ENCODE data around the gene PTK7. TPM values are rescaled to one million over a fixed set of nuclear protein-coding genes. Genes with fewer than 3 reads are reported as not detected.

PTK7 gene
- total RNA-seq, 4 donors from 2014 or later = 6.8 to 10.8 (median 8.0) TPM

- TF ChIP-seq EP300 (IDR thresholded peaks at IDR 0.05) (no peak), POLR2A (IDR thresholded peaks at IDR 0.05; ENCODE audit: low read depth) (no peak), POLR2AphosphoS5 (IDR thresholded peaks at IDR 0.05) (no peak), CTCF (IDR thresholded peaks at IDR 0.05) (no peak)
- DNase-seq (ENCODE audit: extremely low spot score) = no peak
- Histone ChIP-seq H3K27ac (replicated peaks in 1 of 4) (peak overlapping the region; percentile 85 to 92 (median 88)), H3K27me3 (no peaks in the 10 kb centered on the region), H3K36me3 (peaks cover 0 to 50% (median 40%) of the 10 kb centered on the region in 4 donors), H3K9me3 (no peaks in the 10 kb centered on the region), H3K4me3 (peak overlapping the region; percentile 65 to 83 (median 72)), H3K4me1 (peaks cover 30 to 52% (median 41%) of the 10 kb centered on the region in 4 donors)
- intact Hi-C loops (cut with DNase I) = no loop called here
- WGBS = 85% methylated on average over 1 of the region's 1 CpG
These were observed 17.6 kb upstream of the PTK7 start for GRCh38 chr6:43058531-43058930.

GRCh38 chr6:43059168-43060033 lies 16.7 kb upstream of the PTK7 start, which contains the start of the genes KLC4 and MRPL2:
Gene KLC4 (plus strand): TSS chr6:43059631. CDS start chr6:43061336, 1,705 bp downstream.
Gene MRPL2 (minus strand): TSS chr6:43059434. CDS start chr6:43059381, 53 bp downstream.
- TF ChIP-seq POLR2A (IDR thresholded peaks at IDR 0.05; ENCODE audit: low read depth) (peak; percentile 61), CTCF (IDR thresholded peaks at IDR 0.05) (no peak), POLR2AphosphoS5 (IDR thresholded peaks at IDR 0.05) (peak; percentile 93 to 96)
- H3K9me3 ChIP-seq = no peaks in the 10 kb centered on the region
- DNase-seq (ENCODE audit: extremely low spot score) = peak; percentile 100
- intact Hi-C loops (cut with DNase I) = no loop called here
- peak within 1 kb of the TSS; percentile 85 to 92 (median 88) for H3K27ac ChIP-seq (replicated peaks in 1 of 4)
- under 1% methylated on average over 21 of the region's 64 CpGs for WGBS
- peak within 1 kb of the TSS; percentile 65 to 83 (median 72) for H3K4me3 ChIP-seq
- H3K27me3 ChIP-seq = no peaks in the 10 kb centered on the region
- peaks cover 0 to 58% (median 45%) of the 10 kb centered on the region in 4 donors for H3K36me3 ChIP-seq
- H3K4me1 ChIP-seq = peaks cover 26 to 46% (median 36%) of the 10 kb centered on the region in 4 donors

DNA sequence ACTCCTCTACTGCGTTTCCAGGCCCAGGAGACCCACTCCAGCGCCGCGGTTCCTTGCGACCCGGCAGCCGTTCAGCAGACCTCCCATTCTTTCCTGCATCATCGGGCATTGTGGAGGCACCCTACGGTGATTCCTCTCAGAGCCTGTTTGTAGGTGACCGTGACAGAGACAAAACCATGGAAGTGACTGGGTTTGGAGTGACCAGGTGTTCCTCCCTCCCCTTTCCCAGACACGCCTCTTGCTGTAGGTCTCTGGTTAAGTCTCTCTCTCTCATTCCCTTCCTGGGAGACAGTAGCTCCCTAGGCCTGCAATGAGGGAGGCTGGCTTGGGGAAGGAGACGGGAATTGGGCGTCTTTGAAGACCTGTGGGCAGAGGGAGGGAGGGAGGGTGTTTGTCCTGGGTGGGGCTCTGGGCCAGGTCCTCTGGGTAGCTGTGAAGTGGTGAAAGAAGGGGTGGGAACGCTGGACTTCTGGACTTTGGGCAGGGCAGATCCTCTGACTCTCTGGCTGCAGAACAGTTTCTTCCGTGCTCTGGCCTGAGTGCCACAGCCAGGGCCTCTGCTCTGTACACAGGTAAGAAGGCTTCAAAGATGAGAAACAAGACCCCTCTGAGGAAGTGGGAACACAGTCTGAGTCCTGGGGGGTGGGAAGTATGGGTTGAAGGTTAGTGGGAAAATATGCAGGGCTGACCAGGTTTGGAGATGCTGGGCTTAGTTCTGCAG lies 15.9 kb upstream of the PTK7 start:
- no peak for TF ChIP-seq CTCF (IDR thresholded peaks at IDR 0.05)
- no peak for TF ChIP-seq POLR2AphosphoS5 (IDR thresholded peaks at IDR 0.05)
- TF ChIP-seq POLR2A (IDR thresholded peaks at IDR 0.05; ENCODE audit: low read depth) = no peak
- no peak for TF ChIP-seq EP300 (IDR thresholded peaks at IDR 0.05)
- WGBS = 12% methylated on average over 15 of the region's 15 CpGs
- intact Hi-C loops (cut with DNase I) = no loop called here
- H3K27ac ChIP-seq (replicated peaks in 1 of 4) = peak overlapping the region; percentile 85 to 92 (median 88)
- H3K4me1 ChIP-seq = peaks cover 20 to 40% (median 31%) of the 10 kb centered on the region in 4 donors
- DNase-seq (ENCODE audit: extremely low spot score) = no peak
- H3K4me3 ChIP-seq = peak overlapping the region; percentile 65 to 83 (median 72)
- no peaks in the 10 kb centered on the region for H3K27me3 ChIP-seq
- peaks cover 0 to 62% (median 50%) of the 10 kb centered on the region in 4 donors for H3K36me3 ChIP-seq
- no peaks in the 10 kb centered on the region for H3K9me3 ChIP-seq

- 83% methylated on average over 12 of the region's 12 CpGs for WGBS
- Histone ChIP-seq H3K36me3 (peaks cover 0 to 62% (median 50%) of the 10 kb centered on the region in 4 donors), H3K4me3 (peak overlapping the region in 3 of 4 donors; percentile 65 to 76 (median 69)), H3K9me3 (no peaks in the 10 kb centered on the region), H3K27ac (replicated peaks in 1 of 4) (no peak overlapping the region), H3K27me3 (no peaks in the 10 kb centered on the region), H3K4me1 (peaks cover 20 to 40% (median 31%) of the 10 kb centered on the region in 4 donors)
- TF ChIP-seq CTCF (IDR thresholded peaks at IDR 0.05) (no peak), EP300 (IDR thresholded peaks at IDR 0.05) (no peak), POLR2A (IDR thresholded peaks at IDR 0.05; ENCODE audit: low read depth) (no peak), POLR2AphosphoS5 (IDR thresholded peaks at IDR 0.05) (no peak)
- DNase-seq (ENCODE audit: extremely low spot score) = no peak
- intact Hi-C loops (cut with DNase I) = no loop called here
These were observed 15.1 kb upstream of the PTK7 start for GRCh38 chr6:43060755-43061633.
